ENCODE results near the gene FOXP1. TPM values are rescaled to one million over a fixed set of nuclear protein-coding genes. Genes with fewer than 3 reads are reported as not detected.

FOXP1 gene
- total RNA-seq, 1 experiment from 2014 or later = 75.3 TPM

GRCh38 chr3:71086777-71087142, 496.8 kb downstream of the FOXP1 start:
- Histone ChIP-seq H2AK5ac (ENCODE audit: insufficient read length, low read length) (no peak overlapping the region), H3K9ac (ENCODE audit: extremely low read depth, insufficient read length, low read length) (no peak overlapping the region), H2BK20ac (ENCODE audit: low read depth, low read length, poor library complexity, severe bottlenecking) (no peak overlapping the region), H2BK12ac (ENCODE audit: insufficient read length, low read depth, low read length) (no peak overlapping the region), H3K27ac (ENCODE audit: insufficient read length, low read depth, low read length) (no peak overlapping the region), H3K79me2 (ENCODE audit: insufficient read depth, low read length) (no peaks in the 10 kb centered on the region), H3K23me2 (ENCODE audit: insufficient read length, low read depth, low read length, poor library complexity, severe bottlenecking) (no peaks in the 10 kb centered on the region), H3K4ac (ENCODE audit: low read depth, low read length) (no peak overlapping the region), H3K4me1 (ENCODE audit: insufficient read depth, low read length) (peaks cover 5% of the 10 kb centered on the region; the same call in 1 of the 2 replicates), H2BK120ac (ENCODE audit: low read depth, low read length, poor library complexity, severe bottlenecking) (no peak overlapping the region), H4K20me1 (ENCODE audit: control insufficient read depth, insufficient read depth, insufficient read length) (no peaks in the 10 kb centered on the region), H4K8ac (replicated peaks; ENCODE audit: insufficient read length, low read depth, low read length) (no peak overlapping the region), H2AFZ (ENCODE audit: low read length) (no peak overlapping the region), H2BK5ac (ENCODE audit: insufficient read length, low read length) (no peak overlapping the region), H3K18ac (ENCODE audit: insufficient read length, low read depth, low read length) (no peak overlapping the region), H4K5ac (ENCODE audit: insufficient read length, low read depth, low read length) (no peak overlapping the region), H3K9me3 (ENCODE audit: control insufficient read depth, low read depth, low read length) (no peaks in the 10 kb centered on the region), H3K56ac (ENCODE audit: insufficient read length, low read depth, low read length) (no peak overlapping the region), H3K4me2 (ENCODE audit: insufficient read depth, insufficient read length, low read length) (no peak overlapping the region), H3K79me1 (ENCODE audit: insufficient read depth, low read depth, low read length, poor library complexity, severe bottlenecking) (no peaks in the 10 kb centered on the region), H3K23ac (ENCODE audit: insufficient read length, low read depth, low read length) (no peak overlapping the region), H3K14ac (ENCODE audit: insufficient read depth, low read length) (no peak overlapping the region), H3T11ph (ENCODE audit: low read length) (no peak overlapping the region), H4K91ac (ENCODE audit: insufficient read length, low read depth, low read length) (no peak overlapping the region), H2BK15ac (ENCODE audit: low read depth, low read length) (no peak overlapping the region), H3K27me3 (ENCODE audit: insufficient read depth, low read length) (no peaks in the 10 kb centered on the region)
- Mint-ChIP-seq H3K9me3 (no peaks in the 10 kb centered on the region), H3K36me3 (ENCODE audit: insufficient read depth in 1 of 3, low read depth in 3 of 3) (peaks cover 0 to 4% (median 0%) of the 10 kb centered on the region in 3 experiments; a peak in 4 of 7 replicates), H3K27ac (peak overlapping the region; percentile 1 to 59 (median 39); a peak in 4 of 7 replicates), H3K4me3 (no peak overlapping the region), H3K4me1 (peaks cover 31 to 37% of the 10 kb centered on the region in 2 experiments), H3K27me3 (ENCODE audit: low read depth) (no peaks in the 10 kb centered on the region)
- no peak for DNase-seq
- WGBS (ENCODE audit: extremely low coverage, insufficient read length, low lambda C conversion rate) = no CpG with 5 or more reads among the region's 4 CpGs
- TF ChIP-seq CTCF (conservative IDR thresholded peaks at IDR 0.05) = no peak

Measured in H9 (cell line).